ENCODE results near the gene SNX7. TPM values are rescaled to one million over a fixed set of nuclear protein-coding genes. Genes with fewer than 3 reads are reported as not detected.
A peak's percentile ranks its signal among the peaks of the same experiment; 100 is the strongest.

Gene SNX7
- total RNA-seq, 1 donor from 2014 or later = 6.2 TPM

- H3K36me3 ChIP-seq = no peaks in the 10 kb centered on the region
- no peaks in the 10 kb centered on the region for H3K4me1 ChIP-seq
- no peak overlapping the region for H3K27ac ChIP-seq
- no peak for TF ChIP-seq CTCF (IDR thresholded peaks at IDR 0.05)
- DNase-seq (ENCODE audit: low spot score in 2 of 2) = no peak
- intact Hi-C loops (cut with DNase I) = no loop called here
- H3K4me3 ChIP-seq = no peak overlapping the region
- no peaks in the 10 kb centered on the region for H3K27me3 ChIP-seq
- H3K9me3 ChIP-seq = no peaks in the 10 kb centered on the region
Observed at GRCh38 chr1:98793136-98793535, 131.6 kb downstream of the SNX7 start.

GRCh38 chr1:98794196-98794886, 132.8 kb downstream of the SNX7 start:
- Histone ChIP-seq H3K4me3 (no peak overlapping the region), H3K9me3 (no peaks in the 10 kb centered on the region), H3K4me1 (no peaks in the 10 kb centered on the region), H3K36me3 (no peaks in the 10 kb centered on the region), H3K27ac (no peak overlapping the region), H3K27me3 (no peaks in the 10 kb centered on the region)
- TF ChIP-seq CTCF (IDR thresholded peaks at IDR 0.05) = peak; percentile 16 to 50 (median 28)
- no peak for DNase-seq (ENCODE audit: low spot score in 2 of 2)
- intact Hi-C loops (cut with DNase I) = no loop called here

GRCh38 chr1:98796049-98796448, 134.5 kb downstream of the SNX7 start:
- H3K4me3 ChIP-seq = no peak overlapping the region
- no peaks in the 10 kb centered on the region for H3K4me1 ChIP-seq
- no peak for TF ChIP-seq CTCF (IDR thresholded peaks at IDR 0.05)
- no peaks in the 10 kb centered on the region for H3K27me3 ChIP-seq
- H3K36me3 ChIP-seq = no peaks in the 10 kb centered on the region
- DNase-seq (ENCODE audit: low spot score in 2 of 2) = no peak
- no peaks in the 10 kb centered on the region for H3K9me3 ChIP-seq
- intact Hi-C loops (cut with DNase I) = no loop called here
- H3K27ac ChIP-seq = no peak overlapping the region

- no peak for DNase-seq (ENCODE audit: low spot score in 2 of 2)
- Histone ChIP-seq H3K27me3 (no peaks in the 10 kb centered on the region), H3K27ac (no peak overlapping the region), H3K36me3 (no peaks in the 10 kb centered on the region), H3K4me3 (no peak overlapping the region), H3K9me3 (no peaks in the 10 kb centered on the region), H3K4me1 (no peaks in the 10 kb centered on the region)
- TF ChIP-seq CTCF (IDR thresholded peaks at IDR 0.05) = no peak
- intact Hi-C loops (cut with DNase I) = no loop called here
Observed at GRCh38 chr1:98797506-98797905, 136.0 kb downstream of the SNX7 start.

All from ascending aorta (tissue), 2 donors.